Panc1 (cell line): Measurements from ENCODE around the gene TMEM91. TPM values are rescaled to one million over a fixed set of nuclear protein-coding genes. Genes with fewer than 3 reads are reported as not detected.

Source experiments
- ATAC-seq: fragments of 200-7000 bp; cut with Tn5 transposase; 2 replicates; pipeline ENCODE4 v1.9.1; 2020; ENCODE audit warnings: mild to moderate bottlenecking, moderate library complexity
- BruUV-seq: library from RNA; stranded (reverse); fragments of 400-500 nt; replicated peaks from 2 replicates; lab custom pipeline; 2021; lab: Mats Ljungman, UMichigan
- CTCF ChIA-PET: fragments of 300-600 bp; sonication (Branson Sonifier 250); formaldehyde crosslinking; loops from one replicate; lab custom pipeline; 2022; ENCODE audit warnings: antibody characterized with exemption; lab: Charles Lee
- POLR2A ChIA-PET: fragments of 300-600 bp; sonication (Branson Sonifier 250); formaldehyde crosslinking; loops from one replicate; lab custom pipeline; 2022; ENCODE audit warnings: antibody characterized with exemption; lab: Charles Lee
- DNase-seq: peaks from one replicate; pipeline ENCODE4 v3.0.0-alpha.2; 2010; ENCODE audit warnings: low read depth, low spot score
- H3K27ac ChIP-seq: 2 replicates; pipeline ENCODE4 v1.5.1; 2011; ENCODE audit warnings: mild to moderate bottlenecking, low read length, inconsistent platforms
- H3K27me3 ChIP-seq: fragments of 200-500 bp; sonication (Bioruptor generic); 2 replicates; pipeline ENCODE4 v1.6.0; 2014; ENCODE audit warnings: low read length, inconsistent platforms; ENCODE audit not compliant: control insufficient read depth, insufficient read depth
- H3K36me3 ChIP-seq: fragments of 200-500 bp; sonication (Bioruptor generic); 2 replicates; pipeline ENCODE4 v1.5.1; 2014; ENCODE audit warnings: inconsistent platforms, mild to moderate bottlenecking, low read length, moderate library complexity; ENCODE audit not compliant: control insufficient read depth, insufficient read depth
- H3K4me1 ChIP-seq: 2 replicates; pipeline ENCODE4 v1.5.1; 2011; ENCODE audit warnings: inconsistent platforms, mild to moderate bottlenecking, low read length, moderate library complexity; ENCODE audit not compliant: control insufficient read depth, insufficient read depth
- H3K4me3 ChIP-seq, 2 experiments: 2 replicates each; pipeline ENCODE4 v1.5.1; 2011 to 2012; ENCODE audit warnings: low read depth in 2 of 2, low read length in 2 of 2, mild to moderate bottlenecking in 2 of 2, inconsistent platforms in 1 of 2, moderate library complexity in 1 of 2
- H3K9me3 ChIP-seq: fragments of 200-500 bp; sonication (Bioruptor generic); 2 replicates; pipeline ENCODE4 v1.5.1; 2014; ENCODE audit warnings: low read depth, mild to moderate bottlenecking, inconsistent platforms, low read length, moderate library complexity; ENCODE audit not compliant: control insufficient read depth, insufficient read depth
- POLR2AphosphoS5 ChIP-seq: IDR thresholded peaks from 2 replicates; pipeline ENCODE4 v1.6.1; 2012; ENCODE audit warnings: mild to moderate bottlenecking, low read depth, low read length, moderate library complexity
- SIN3A ChIP-seq: IDR thresholded peaks from 2 replicates; pipeline ENCODE4 v1.6.1; 2012; ENCODE audit warnings: low read depth, mild to moderate bottlenecking, low read length, moderate library complexity, borderline replicate concordance; ENCODE audit not compliant: insufficient read depth
- TCF7L2 ChIP-seq: IDR thresholded peaks from 2 replicates; pipeline ENCODE4 v1.6.1; 2011; ENCODE audit warnings: mild to moderate bottlenecking, low read depth, low read length, inconsistent platforms
- in situ Hi-C: cut with HindIII; loops from 2 replicates; pipeline ENCODE4 v1.10.0; 2016; ENCODE audit warnings: low sequenced_read_pairs, low pct_unique_long_range_greater_than_20kb
- intact Hi-C: fragments of 100-400 bp; cut with micrococcal nuclease; formaldehyde crosslinking; loops from one replicate; pipeline ENCODE4 v1.10.0; 2022; ENCODE audit not compliant: unreplicated experiment
- total RNA-seq: library from RNA; stranded (reverse); gene quantifications from one replicate; pipeline ENCODE4 v1.2.1, GENCODE V29; 2021; ENCODE audit not compliant: unreplicated experiment
- TF ChIP-seq, protein P1 (sequence below): fragments of 450-650 bp; IDR thresholded peaks from 2 replicates; pipeline ENCODE4 v1.5.1; 2017; ENCODE audit warnings: mild to moderate bottlenecking
- TF ChIP-seq, protein P2 (sequence below), 2 experiments: IDR thresholded peaks; 2 replicates each; pipeline ENCODE4 v1.6.1; 2011 to 2012; ENCODE audit warnings: low read depth in 2 of 2, control low read depth in 1 of 2, low read length in 1 of 2, mild to moderate bottlenecking in 1 of 2, moderate library complexity in 1 of 2; ENCODE audit not compliant: insufficient read depth in 1 of 2

TMEM91 gene
- total RNA-seq, 1 experiment from 2014 or later, result 4.4 TPM

DNA sequence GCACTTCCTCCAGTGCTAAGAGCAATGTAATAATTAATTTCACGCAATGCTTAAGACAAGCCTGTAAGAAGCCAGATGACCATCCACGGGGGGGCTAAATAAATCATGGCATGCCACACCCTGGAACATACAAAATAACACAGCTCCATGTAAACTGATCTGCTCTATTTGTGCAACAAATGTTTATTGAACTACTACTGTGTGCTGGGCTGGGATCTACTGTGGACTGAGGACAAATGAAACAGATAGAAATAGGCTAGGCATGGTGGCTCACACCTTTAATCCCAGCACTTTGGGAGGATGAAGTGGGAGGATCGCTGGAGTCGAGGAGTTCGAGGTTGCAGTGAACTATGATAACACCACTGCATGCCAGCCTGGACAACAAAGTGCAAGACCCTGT lies 43.9 kb upstream of the TMEM91 start:
- Histone ChIP-seq H3K36me3 (no peaks in the 10 kb centered on the region), H3K27me3 (no peaks in the 10 kb centered on the region), H3K4me1 (peaks cover 8% of the 10 kb centered on the region), H3K4me3 (no peak overlapping the region), H3K27ac (no peak overlapping the region), H3K9me3 (no peaks in the 10 kb centered on the region)
- intact Hi-C loops, result no loop called here
- ChIA-PET CTCF (no interaction called here), POLR2A (interaction anchor here (0.6 kb wide), 1 partner anchor 15 kb away, joined by 7 read pairs; no protein-coding TSS in a partner anchor)
- BruUV-seq, result no TSS peak
- TF ChIP-seq, protein P1, sequence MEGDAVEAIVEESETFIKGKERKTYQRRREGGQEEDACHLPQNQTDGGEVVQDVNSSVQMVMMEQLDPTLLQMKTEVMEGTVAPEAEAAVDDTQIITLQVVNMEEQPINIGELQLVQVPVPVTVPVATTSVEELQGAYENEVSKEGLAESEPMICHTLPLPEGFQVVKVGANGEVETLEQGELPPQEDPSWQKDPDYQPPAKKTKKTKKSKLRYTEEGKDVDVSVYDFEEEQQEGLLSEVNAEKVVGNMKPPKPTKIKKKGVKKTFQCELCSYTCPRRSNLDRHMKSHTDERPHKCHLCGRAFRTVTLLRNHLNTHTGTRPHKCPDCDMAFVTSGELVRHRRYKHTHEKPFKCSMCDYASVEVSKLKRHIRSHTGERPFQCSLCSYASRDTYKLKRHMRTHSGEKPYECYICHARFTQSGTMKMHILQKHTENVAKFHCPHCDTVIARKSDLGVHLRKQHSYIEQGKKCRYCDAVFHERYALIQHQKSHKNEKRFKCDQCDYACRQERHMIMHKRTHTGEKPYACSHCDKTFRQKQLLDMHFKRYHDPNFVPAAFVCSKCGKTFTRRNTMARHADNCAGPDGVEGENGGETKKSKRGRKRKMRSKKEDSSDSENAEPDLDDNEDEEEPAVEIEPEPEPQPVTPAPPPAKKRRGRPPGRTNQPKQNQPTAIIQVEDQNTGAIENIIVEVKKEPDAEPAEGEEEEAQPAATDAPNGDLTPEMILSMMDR, result no peak
- TF ChIP-seq SIN3A, result no peak
- no peak for TF ChIP-seq TCF7L2
- TF ChIP-seq, protein P2, sequence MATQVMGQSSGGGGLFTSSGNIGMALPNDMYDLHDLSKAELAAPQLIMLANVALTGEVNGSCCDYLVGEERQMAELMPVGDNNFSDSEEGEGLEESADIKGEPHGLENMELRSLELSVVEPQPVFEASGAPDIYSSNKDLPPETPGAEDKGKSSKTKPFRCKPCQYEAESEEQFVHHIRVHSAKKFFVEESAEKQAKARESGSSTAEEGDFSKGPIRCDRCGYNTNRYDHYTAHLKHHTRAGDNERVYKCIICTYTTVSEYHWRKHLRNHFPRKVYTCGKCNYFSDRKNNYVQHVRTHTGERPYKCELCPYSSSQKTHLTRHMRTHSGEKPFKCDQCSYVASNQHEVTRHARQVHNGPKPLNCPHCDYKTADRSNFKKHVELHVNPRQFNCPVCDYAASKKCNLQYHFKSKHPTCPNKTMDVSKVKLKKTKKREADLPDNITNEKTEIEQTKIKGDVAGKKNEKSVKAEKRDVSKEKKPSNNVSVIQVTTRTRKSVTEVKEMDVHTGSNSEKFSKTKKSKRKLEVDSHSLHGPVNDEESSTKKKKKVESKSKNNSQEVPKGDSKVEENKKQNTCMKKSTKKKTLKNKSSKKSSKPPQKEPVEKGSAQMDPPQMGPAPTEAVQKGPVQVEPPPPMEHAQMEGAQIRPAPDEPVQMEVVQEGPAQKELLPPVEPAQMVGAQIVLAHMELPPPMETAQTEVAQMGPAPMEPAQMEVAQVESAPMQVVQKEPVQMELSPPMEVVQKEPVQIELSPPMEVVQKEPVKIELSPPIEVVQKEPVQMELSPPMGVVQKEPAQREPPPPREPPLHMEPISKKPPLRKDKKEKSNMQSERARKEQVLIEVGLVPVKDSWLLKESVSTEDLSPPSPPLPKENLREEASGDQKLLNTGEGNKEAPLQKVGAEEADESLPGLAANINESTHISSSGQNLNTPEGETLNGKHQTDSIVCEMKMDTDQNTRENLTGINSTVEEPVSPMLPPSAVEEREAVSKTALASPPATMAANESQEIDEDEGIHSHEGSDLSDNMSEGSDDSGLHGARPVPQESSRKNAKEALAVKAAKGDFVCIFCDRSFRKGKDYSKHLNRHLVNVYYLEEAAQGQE (IDR thresholded peaks at IDR 0.05; ENCODE audit: insufficient read depth in 1 of 2, low read depth in 2 of 2, low read length in 1 of 2), result no peak
- TF ChIP-seq POLR2AphosphoS5, result no peak
- in situ Hi-C loops, result no loop called here
- no peak for DNase-seq
- ATAC-seq, result no peak

DNA sequence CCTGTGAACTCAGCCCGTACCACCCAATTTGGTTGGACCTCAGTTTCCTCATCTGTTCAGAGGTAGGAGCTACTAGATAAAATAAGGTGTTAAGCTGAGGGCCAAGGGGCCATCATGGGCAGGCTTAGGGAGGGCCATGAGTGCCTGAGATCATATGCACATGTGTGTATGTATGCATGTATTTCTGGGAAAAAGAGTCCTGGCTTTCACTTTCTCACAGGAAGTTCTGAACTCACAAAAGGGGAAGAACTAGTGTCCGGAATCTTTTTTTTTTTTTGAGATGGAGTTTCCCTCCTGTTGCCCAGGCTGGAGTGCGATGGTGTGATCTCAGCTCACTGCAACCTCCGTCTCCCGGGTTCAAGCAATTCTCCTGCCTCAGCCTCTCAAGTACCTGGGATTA lies 41.5 kb upstream of the TMEM91 start:
- CTCF ChIA-PET, result no interaction called here
- H3K9me3 ChIP-seq, result no peaks in the 10 kb centered on the region
- no peaks in the 10 kb centered on the region for H3K4me1 ChIP-seq
- TF ChIP-seq SIN3A (no peak), POLR2AphosphoS5 (no peak), TCF7L2 (no peak)
- TF ChIP-seq, protein P1, result no peak
- TF ChIP-seq, protein P2 (IDR thresholded peaks at IDR 0.05; ENCODE audit: insufficient read depth in 1 of 2, low read depth in 2 of 2, low read length in 1 of 2), result no peak
- intact Hi-C loops, result no loop called here
- in situ Hi-C loops, result no loop called here
- no peak overlapping the region for H3K4me3 ChIP-seq
- BruUV-seq, result no TSS peak
- H3K36me3 ChIP-seq, result no peaks in the 10 kb centered on the region
- ATAC-seq (no peak), DNase-seq (no peak)
- H3K27ac ChIP-seq, result no peak overlapping the region
- POLR2A ChIA-PET, result no interaction called here
- no peaks in the 10 kb centered on the region for H3K27me3 ChIP-seq
